HG03558 (cell line): ENCODE data around the gene ABCC8.

ENCODE experiments used
- ATAC-seq: cut with Tn5 transposase; IDR thresholded peaks from one replicate; pipeline ENCODE4 v1.9.1; 2021; ENCODE audit warnings: moderate number of reproducible peaks; ENCODE audit not compliant: unreplicated experiment; ENCODE audit errors: extremely low read depth

ABCC8 gene

DNA sequence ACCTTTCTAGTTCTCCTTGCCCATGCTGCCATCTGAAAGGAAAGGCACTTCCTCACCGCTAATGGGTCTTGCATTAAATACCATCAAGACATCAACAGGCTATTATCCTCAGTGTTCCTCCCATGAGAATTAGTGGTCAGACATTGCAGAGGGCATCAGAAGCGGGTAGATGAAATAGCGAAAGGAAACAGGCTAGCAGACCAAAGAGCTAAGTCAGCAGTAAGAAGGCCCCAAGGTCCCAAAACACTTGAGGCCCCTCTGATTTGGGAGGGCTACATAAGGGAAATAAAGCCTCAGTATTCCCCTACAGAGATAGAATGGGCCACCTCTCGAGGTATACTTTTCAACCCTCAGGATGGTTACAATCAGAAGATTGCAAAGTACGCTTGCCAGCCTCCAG lies 101.1 kb downstream of the ABCC8 start:
- ATAC-seq: no peak

DNA sequence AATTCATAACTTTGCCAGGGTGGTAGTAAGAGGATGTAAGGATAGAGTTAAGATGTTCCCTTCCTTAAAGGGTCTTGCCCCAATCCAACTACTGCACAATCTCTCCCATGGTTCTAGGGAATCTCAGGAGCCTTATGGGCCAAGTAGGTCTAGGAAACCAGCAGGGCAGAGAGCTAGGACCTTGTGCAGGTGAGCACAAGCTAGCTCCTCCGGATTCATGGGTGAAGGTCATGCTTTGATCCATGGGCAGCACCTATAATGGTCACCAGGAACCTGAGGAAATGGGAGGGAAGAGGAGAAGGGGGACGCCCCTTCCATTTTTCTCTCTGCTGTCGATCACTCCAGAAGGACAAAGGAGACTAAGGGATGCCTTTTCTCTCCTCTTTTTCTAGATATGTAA lies 105.0 kb downstream of the ABCC8 start:
- ATAC-seq: no peak

DNA sequence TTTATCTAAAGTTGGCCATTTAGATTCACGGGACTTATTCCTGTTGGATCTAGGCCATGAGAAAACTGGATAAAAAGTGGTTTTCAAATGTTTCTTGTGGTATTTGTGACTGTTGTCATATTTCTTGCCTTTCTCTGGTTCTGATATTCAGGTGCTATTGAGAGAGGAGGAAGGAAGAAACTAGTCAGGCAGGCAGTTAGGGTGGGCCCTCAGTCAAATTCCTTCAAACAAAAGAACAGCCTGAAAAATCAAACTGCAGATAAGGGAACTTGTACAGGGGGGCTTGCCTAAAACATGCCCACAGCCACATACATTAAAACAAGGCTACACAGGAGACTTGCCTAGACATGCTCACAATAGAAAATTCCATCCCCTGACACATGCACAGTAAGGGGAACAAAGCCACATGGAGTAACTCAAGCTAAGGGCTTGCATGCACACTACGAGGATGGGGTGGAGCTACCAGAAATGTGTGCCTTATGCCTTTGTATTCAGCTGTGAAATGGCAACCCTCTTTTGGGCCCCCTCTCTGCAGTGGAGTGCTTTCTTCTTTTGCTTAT lies 106.9 kb downstream of the ABCC8 start:
- ATAC-seq: no peak

DNA sequence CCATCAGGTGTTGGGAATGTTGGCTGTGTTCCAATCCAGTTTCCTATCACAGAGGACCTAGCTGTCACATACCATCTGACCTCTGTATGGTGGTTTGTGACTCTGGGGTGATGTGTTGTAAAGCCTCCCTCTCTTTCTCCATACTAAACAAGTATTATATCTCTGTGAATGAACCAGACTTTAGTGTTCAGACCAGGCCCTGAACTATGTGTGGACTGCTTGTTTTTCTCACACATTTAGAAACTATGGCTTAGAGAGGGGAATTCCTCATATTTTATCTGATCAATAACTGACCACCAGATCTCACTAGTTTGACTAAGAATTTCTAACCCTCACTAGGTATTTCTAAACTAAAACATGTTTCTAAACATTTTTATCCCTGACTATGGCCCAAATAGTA lies 107.6 kb downstream of the ABCC8 start:
- ATAC-seq: no peak

DNA sequence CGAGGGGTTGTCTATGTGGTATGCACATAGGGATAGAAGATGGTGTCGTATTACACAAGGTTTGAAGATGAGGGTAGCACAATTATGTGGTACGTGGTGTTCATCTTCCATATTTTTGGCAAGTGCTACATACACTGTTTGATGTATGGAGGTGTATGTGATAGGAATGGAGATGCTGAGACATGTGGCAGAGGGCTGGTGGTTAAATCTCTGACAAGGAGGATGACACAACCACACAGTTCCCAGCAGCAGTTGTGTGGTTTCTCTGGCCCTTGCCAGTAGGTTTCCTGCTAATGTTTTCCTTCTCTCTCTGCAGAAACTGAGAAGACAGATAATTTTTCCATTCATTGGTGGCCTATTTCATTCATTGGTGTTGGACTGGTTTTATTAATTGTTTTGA lies 108.1 kb downstream of the ABCC8 start:
- ATAC-seq: no peak

DNA sequence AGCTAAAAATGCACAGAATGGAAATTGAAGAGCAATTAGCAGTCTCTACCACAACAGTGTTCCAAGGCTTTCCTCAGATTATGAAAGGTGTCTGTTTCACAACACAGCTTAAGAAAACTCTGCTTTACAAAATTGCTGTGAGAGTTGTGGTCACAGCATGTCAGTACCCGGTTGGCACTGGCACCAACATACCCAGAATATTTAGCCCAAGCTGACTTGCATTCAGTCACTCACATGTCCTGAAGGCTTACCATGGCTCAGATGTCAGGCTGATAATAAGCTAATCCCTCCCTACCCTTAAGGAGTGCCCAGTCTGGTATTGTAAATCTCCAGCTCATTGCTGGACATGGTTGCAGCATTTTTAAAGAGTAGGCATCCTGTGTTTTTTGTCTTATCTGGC lies 110.2 kb downstream of the ABCC8 start:
- no peak for ATAC-seq

DNA sequence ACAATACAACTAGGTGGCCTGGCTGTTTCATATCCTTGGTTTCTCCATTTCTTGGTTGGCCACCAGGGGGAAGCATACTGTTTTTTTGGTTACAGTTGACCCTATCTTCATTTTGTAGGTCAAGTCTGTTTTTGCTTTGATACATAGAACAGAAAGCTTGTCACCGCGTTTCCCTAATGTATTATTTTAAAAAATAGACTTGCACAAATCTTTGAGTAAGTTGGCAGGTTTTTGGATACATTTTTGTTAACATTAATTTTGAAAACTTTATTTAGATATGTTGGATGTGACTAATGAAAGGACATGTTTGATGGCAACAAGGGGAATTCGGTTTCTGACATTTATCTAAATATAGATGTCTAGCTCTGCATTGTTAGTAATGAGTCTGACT lies 122.0 kb downstream of the ABCC8 start:
- no peak for ATAC-seq

DNA sequence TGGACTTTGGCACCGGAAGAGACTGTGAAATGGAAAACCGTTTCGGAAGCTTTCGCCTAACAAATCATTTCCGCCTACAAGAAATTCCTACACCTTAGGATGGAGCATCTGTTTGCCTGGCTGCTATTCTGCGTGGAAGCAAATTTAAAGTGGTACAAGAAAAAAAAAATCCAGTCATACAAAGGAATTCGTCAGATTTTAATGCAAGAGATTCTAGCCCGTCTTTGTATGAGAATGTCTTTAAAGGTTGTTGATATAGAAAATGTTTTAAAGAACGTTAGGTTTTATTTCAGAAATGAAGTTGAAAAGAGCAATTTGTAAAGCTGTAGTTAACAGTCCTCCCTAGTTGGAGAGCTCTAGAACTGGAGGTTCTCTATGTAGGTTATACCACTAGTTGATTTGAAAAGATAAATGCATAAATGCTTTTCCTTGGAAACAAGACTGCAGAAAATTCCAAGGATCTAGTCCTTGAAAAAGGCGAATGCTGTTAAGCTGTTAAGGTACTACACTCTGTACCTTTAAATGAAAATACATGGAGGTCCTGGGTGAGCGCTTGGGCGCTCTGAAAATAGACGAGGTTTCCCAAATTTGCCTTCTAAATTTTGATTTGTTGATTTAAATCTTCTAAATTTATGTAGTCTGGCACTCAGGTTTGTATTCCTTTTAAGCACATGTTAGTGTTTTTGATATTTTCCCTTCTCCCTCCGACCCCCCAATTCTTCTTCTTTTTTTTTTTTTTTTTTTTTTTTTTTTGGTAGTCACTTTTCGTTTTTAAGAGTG lies 122.6 kb downstream of the ABCC8 start:
- ATAC-seq: no peak

DNA sequence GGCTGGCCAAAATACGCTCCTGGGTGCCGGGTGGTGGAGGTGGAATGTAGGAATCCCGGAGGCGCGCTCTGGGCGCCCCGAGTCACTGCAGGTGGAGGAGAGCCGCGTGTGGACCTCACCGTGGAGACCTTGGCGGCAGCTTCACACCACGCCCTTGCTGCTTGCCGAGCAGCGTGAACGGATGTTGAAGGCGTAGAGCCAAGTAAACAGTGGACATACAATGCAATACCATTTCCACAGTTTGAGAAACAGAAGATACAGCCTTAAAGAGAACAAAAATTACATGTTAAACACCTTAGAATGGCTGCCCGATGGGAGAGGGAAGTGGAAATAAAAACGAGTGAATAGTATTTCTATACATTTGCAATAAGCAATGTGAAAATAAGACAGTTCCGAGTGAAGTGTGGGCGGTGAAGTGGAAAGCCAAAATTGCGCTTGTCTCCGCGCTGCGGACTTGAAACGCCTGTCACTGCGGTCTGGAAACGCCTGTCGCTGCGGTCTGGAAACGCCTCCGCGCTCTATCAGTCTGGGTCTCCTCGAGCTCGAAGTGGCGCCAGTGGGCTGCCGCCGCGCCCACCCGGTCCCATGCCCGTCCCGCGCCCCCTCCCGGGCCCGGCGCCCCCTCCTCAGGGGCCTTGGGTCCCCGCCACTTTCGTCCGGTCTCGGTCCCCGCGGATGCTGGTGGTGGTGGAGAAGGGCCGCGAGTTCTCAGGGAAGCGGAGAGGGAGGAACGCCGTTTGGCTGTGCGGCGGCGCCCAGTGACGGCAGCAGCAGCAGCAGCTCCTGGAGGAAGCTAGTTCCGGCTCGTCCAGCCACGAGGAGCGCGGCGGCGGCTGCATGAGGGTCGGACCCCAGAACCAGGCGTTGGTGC lies 123.5 kb downstream of the ABCC8 start:
- ATAC-seq: no peak

DNA sequence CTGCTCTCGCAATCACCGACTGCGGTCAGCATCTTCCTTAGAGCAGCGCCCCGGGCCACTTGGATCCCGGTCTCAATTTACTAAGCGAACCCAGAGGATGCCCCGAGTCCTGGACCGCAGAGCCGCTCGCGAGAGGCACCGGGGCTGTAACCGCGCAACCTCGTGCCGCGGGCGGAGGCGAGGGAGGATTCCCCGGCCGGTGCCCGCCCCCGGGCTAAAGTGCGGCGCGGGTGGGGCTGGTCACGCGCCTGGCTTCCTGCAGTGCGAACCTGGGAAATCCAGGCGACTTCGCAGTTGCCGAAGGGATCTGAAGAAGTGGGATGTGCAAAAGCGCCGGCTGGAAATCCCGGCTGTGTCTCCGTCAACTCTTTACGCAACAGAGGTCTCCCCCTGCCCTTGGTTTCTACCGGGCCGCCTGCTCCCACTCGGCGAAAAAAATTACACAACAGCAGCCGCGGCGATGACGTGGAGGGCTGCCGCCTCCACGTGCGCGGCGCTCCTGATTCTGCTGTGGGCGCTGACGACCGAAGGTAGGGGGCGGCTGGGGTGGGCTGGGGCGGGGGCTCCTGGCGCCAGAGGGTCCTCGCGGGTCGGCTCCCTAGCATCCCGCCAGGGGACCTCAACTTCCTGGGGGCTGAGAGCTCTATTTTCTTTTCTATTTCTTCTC lies 125.0 kb downstream of the ABCC8 start, which contains the start of gene NCR3LG1:
Gene NCR3LG1 (plus strand): TSS at position 291 of the 667 bp plus-strand sequence. CDS start 170 bp downstream, at position 461.
- ATAC-seq: no peak

DNA sequence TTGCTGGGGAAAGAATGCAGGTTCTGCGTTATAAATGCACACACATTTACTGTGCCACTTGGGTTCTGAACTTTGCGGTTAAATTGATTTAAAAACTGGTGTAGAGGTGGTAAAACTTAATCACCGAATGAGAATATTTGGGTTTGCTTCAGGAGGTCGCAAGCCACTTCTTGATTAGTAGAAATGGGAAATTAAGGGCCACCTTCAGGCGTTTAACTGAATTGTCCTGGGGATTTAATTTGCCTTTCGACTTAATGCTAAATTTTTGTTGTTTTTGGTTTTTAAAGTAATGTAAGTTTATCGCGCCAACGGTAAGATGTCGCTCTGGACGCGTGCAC lies 125.5 kb downstream of the ABCC8 start:
- ATAC-seq: no peak

DNA sequence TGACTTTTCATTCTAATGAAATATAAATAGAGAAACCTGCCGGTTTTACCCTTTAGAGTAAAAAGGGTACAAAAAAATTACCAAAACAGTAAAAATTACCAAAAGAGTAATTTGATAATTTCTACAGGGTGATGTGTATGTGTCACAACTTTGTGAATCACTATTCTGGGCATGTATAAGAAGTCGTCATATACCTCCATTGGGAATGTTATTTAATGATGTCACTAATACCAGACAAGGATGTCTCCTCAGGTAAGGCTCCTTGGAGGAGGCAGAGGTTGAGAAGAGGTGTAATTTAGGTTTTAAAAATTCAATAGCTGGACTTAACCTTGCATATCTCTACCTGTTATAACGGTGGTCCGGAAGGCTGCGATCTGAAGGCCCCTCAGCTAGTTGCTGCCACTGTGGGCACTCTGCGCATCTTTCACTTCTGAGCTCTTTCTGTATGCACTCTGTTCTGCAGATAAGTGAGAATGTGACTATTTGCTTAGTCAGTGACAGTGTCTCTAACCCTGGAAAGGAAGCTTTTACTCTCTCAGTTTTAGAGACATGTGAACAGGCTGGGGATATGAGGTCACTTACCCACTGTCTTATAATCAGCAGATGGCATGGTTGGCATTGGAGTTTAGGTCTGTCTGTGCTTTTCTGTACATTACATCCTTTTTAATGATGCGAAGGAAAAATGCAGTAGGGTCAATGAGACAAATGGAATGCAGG lies 126.0 kb downstream of the ABCC8 start:
- no peak for ATAC-seq

DNA sequence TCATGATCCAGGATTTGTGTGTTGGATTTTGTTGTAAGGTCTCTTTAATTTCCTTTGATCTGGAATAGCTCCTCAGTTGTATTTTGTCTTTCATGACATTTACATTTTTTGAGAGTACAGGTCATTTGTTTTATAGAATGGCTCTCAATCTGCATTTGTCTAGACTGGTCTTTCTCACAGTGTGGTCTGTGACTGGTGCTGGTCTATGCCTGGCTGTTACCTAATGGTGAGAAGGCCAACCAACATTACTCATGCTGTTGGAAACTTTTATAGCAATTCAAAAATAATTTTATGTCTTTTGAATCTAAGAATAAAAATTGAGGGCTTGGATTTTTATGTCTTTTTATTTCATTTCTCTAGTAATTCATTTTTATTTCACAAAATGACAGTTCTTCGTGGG lies 129.0 kb downstream of the ABCC8 start:
- ATAC-seq: no peak

DNA sequence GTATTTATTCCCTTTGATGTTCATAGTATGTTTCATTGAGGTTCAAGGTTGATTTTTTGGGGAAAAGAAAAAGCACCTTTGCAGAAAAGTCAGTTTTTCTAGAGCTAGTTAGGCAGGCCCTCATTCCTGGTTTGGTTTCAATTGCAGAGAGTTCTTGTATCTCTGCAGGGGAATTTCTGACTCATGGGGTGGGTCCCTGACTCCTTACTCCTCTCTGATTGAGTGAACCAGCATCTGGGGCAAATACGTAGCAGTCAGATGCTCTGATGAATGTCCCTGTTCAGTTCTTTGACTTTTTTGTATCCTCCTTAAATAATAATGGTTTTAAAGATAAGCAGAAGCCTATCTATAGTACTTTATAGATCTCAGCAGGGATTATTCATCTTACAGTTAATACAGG lies 132.7 kb downstream of the ABCC8 start:
- no peak for ATAC-seq

DNA sequence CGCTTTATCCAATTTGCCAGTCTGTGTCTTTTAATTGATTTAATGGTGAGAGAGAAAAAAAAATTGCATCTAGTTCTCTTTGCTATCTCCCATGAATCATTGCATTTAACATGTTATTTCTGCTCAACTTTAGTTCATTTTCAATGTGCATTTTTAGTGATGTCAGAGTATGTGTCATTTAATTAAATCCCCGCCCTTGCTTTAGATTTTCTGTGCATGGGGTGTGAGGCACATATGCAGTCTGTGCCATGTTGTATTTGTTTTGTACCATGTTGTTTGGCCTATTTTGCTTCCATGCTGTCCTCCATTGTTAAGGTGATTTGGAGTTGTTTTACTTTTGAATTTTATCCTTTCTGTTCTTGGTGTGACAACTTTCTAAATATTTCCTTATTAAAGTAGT lies 133.4 kb downstream of the ABCC8 start:
- no peak for ATAC-seq
